22Rv1 (cell line): ENCODE data around the gene TRIM38.

Experiments used
- H3K27ac ChIP-seq: fragments of 450-650 bp; 2 replicates; pipeline ENCODE4 v1.5.1; 2017
- ZFX ChIP-seq: fragments of 450-650 bp; IDR thresholded peaks from 2 replicates; pipeline ENCODE4 v1.6.1; 2017; ENCODE audit warnings: antibody characterized with exemption, borderline replicate concordance
- TF ChIP-seq, protein P1 (sequence below): fragments of 450-650 bp; IDR thresholded peaks from 2 replicates; pipeline ENCODE4 v1.5.1; 2017; ENCODE audit warnings: mild to moderate bottlenecking

TRIM38 gene

DNA sequence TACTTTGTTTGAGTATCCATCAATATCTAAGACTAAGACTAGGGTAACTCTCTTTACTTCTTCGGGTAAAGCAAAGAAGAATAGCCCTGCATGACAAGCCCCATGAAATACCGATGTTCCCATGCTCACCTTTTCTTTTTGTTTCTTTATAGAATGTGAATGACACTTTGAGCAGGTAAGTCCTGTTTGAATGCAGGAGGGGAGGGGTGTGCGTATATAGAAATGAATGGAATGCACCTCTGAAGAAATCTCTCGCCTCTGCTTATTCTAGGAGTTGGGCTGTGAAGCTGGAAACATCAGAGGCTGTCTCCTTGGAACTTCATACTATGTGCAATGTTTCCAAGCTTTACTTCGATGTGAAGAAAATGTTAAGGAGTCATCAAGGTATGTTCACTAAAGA lies 10.3 kb downstream of the TRIM38 start:
- no peak overlapping the region for H3K27ac ChIP-seq
- TF ChIP-seq, protein P1, sequence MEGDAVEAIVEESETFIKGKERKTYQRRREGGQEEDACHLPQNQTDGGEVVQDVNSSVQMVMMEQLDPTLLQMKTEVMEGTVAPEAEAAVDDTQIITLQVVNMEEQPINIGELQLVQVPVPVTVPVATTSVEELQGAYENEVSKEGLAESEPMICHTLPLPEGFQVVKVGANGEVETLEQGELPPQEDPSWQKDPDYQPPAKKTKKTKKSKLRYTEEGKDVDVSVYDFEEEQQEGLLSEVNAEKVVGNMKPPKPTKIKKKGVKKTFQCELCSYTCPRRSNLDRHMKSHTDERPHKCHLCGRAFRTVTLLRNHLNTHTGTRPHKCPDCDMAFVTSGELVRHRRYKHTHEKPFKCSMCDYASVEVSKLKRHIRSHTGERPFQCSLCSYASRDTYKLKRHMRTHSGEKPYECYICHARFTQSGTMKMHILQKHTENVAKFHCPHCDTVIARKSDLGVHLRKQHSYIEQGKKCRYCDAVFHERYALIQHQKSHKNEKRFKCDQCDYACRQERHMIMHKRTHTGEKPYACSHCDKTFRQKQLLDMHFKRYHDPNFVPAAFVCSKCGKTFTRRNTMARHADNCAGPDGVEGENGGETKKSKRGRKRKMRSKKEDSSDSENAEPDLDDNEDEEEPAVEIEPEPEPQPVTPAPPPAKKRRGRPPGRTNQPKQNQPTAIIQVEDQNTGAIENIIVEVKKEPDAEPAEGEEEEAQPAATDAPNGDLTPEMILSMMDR = no peak
- no peak for TF ChIP-seq ZFX

DNA sequence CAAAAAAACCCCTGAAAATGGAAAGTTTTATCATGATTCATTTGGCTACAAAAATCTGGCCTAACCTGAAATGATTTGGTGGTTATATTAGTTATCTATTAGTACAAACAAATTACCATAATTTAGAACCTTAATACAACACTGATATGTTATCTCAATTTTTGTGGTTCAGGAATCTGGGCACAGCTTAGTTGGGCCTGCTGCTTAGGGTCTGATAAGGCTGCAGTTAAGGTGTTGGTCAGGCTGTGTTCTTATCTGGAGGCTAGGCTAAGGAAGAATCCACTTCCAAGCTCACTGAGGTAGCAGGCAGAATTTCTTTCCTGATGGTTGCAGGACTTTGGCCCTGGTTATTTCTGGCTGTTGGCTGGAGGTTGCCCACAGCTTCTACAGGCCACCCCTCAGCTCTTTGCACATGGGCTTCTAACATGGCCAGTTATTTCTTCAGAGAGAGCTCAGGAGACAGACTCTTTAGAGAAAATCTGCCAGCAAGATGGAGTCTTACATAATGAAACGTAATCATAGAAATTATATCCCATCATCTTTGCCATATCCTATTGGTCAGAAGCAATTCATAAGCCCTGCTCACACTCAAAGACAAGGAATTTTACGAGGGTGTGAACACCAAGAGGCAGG lies 11.4 kb downstream of the TRIM38 start:
- TF ChIP-seq ZFX = no peak
- TF ChIP-seq, protein P1 = no peak
- H3K27ac ChIP-seq = no peak overlapping the region

DNA sequence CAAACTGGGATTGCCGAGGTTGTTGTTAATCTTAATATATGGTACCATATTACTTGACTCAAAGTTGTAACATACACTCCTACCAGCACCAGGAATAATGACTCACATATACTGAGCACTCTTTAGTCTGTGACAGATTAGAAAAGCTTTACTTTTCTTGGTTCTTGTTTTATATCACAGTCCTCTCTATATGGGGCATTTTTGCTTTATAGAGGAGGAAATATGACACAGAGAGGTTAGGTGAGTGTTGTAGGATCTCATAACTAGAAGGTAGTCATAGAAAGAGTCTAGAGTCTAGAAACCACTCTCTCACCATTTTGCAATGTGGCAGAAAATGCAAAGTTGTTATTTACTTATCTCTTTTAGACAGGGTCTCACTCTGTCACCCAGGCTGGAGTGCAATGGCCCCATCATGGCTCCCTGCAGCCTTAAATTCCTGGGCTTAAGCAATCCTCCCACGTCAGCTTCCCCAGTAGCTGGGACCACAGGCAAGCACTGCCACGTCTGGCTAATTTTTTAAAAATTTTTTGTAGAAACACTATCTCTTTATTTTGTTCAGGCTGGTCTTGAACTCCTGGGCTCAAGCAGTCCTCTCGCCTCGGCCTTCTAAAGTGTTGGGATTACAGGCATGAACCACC lies 13.4 kb downstream of the TRIM38 start:
- TF ChIP-seq ZFX = no peak
- TF ChIP-seq, protein P1 = no peak
- H3K27ac ChIP-seq = no peak overlapping the region

DNA sequence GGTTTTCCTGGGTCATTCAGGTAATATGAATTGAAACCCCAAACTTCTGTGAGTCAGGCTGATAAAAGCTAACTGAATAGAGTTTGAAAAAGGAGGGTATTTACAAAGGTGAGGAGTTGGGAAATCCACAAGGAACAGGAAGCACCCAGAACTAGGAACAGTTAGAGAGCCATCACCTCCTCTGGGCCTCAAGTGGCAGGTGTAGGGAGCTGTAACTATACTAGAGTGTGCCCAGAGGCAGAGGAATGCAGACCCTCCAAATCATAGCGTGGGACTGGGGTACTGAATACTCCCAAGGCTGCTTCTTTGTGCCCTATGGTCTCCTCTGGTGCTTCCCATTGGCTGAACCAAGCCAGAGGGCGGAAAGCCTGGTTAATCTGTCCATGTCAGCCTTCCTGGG lies 18.3 kb downstream of the TRIM38 start:
- no peak overlapping the region for H3K27ac ChIP-seq
- TF ChIP-seq, protein P1 = no peak

DNA sequence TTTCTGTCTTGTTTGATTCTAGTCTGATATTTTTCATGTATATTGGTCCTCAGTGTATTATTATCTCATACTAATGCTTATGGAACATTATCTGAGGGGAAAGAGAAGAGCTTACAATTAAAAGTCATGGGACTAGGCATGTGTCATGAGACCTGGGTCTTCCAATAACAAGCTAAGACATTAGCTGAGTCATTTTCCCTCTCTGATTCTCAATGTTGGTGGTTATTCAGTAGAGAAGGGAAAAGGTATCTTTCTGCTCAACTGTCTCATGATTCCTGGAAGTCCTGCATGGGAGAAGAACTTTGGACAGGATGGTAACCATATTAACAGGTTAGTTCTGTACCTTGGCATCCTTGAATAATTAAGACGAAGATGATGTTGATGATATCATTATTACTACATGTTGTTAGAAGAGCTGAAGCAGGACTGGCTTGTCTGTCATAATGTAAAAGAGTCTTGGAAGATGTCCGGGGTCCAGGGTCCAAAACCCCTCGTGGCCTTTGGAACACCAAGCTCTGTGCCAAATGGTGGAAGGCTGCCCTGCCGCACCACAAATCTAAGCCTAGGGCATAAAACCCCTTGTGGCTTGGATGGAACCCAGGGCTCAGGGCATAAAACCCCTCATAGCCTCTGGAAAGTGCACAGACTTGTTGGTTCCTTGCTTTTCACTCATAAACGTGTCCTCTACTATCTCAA lies 19.1 kb downstream of the TRIM38 start:
- TF ChIP-seq ZFX = no peak
- TF ChIP-seq, protein P1 = no peak
- H3K27ac ChIP-seq = no peak overlapping the region

DNA sequence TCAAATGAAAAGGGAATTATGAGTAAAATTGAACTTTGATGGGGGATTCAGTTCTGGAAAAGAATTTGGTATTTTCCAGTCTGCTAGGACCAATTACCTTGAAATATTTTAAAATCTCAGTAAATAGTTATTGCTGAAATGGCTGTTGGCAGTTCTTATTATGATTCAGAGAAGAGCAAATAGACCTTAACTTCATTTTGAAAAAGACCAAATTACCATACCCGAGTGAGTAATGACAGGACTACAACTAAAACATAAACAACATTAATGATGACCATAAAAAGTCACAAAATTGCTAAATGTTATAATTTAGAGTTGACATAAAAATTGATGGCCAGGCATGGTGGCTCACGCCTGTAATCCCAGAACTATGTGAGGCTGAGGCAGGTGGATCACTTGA lies 21.7 kb downstream of the TRIM38 start:
- no peak for TF ChIP-seq ZFX
- TF ChIP-seq, protein P1 = no peak
- no peak overlapping the region for H3K27ac ChIP-seq

DNA sequence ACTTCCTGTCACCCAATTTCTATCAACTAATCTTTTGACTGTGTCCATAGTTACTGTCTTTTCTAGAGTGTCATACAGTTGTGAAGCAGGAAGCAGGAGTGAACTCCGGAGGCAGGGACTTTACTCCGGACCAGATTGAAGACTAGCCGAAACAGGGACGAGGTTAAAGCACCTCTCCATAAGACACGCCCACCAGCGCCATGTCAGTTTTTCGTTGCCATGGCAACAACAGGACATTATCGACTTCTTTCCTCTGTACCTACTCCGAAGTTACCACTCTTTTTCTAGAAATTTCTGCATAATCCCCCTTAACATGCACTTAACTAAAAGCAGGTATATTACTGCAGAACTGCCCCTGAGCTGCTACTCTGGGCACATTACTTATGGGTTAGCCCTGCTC lies 25.2 kb downstream of the TRIM38 start:
- no peak for TF ChIP-seq ZFX
- TF ChIP-seq, protein P1 = no peak
- H3K27ac ChIP-seq = no peak overlapping the region
